H1 (cell line): ENCODE results near the gene NEK2.

ENCODE experiments used
- ATF2 ChIP-seq: IDR thresholded peaks from 2 replicates; pipeline ENCODE4 v1.6.1; 2012; ENCODE audit warnings: low read length, inconsistent platforms
- EZH2 ChIP-seq: fragments of 200-600 bp; sonication (generic); IDR thresholded peaks from 2 replicates; pipeline ENCODE4 v1.7.1; 2012; ENCODE audit warnings: low read depth, mild to moderate bottlenecking, moderate library complexity, low read length, inconsistent platforms; ENCODE audit not compliant: severe bottlenecking
- FOSL1 ChIP-seq: IDR thresholded peaks from 2 replicates; pipeline ENCODE4 v1.6.1; 2011; ENCODE audit warnings: mild to moderate bottlenecking, low read depth, low read length, moderate library complexity; ENCODE audit not compliant: insufficient read depth
- HDAC2 ChIP-seq, 2 experiments: fragments of 300-600 bp in 1 of 2; sonication (generic) in 1 of 2; IDR thresholded peaks; 2 replicates each; pipeline ENCODE4 v1.6.1; 2011 to 2012; ENCODE audit warnings: low read depth in 2 of 2, low read length in 2 of 2, mild to moderate bottlenecking in 2 of 2, moderate library complexity in 2 of 2, borderline replicate concordance in 1 of 2, inconsistent platforms in 1 of 2
- MAX ChIP-seq: IDR thresholded peaks from 2 replicates; pipeline ENCODE4 v1.6.1; 2012; ENCODE audit warnings: inconsistent platforms
- POLR2A ChIP-seq, 2 experiments: IDR thresholded peaks; 1 replicate in 1 of 2; 2 replicates in 1 of 2; pipeline ENCODE4 v1.6.1; 2011; ENCODE audit warnings: low read depth in 2 of 2, low read length in 2 of 2, mild to moderate bottlenecking in 2 of 2; ENCODE audit errors: control extremely low read depth in 1 of 2
- POLR2AphosphoS5 ChIP-seq: IDR thresholded peaks from 2 replicates; pipeline ENCODE4 v1.6.1; 2011; ENCODE audit warnings: low read depth, low read length
- USF2 ChIP-seq: IDR thresholded peaks from 2 replicates; pipeline ENCODE4 v1.6.1; 2011; ENCODE audit warnings: low read length, improper control_type of control experiment
- TF ChIP-seq, protein P1 (sequence below), 3 experiments: IDR thresholded peaks; 1 replicate in 2 of 3; 2 replicates in 1 of 3; pipeline versions ENCODE4 v1.5.1 to v1.6.1; 2011; ENCODE audit warnings: low read length in 3 of 3, mild to moderate bottlenecking in 3 of 3, inconsistent platforms in 2 of 3, low read depth in 1 of 3, moderate library complexity in 1 of 3; ENCODE audit not compliant: insufficient read depth in 1 of 3; ENCODE audit errors: control extremely low read depth in 1 of 3

DNA sequence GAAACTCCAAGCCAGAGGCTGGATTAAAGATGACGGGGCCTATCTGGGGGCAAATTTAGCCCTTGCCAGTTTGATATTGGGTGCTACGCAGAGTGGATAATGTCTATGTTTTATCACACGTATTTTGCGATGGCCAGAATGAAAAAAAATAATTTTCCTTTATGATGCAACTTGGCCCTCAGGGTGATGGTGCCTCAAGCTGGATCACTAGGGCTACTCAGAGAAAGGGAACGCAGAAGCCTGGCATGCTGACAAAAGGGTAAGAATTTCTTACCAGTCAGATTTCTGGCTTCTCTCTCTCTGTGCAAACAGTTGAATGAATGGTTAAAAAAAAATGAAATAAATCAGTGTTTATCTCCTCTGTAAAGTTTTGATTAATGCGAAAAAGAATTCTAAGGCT lies 32.6 kb upstream of the NEK2 start:
- TF ChIP-seq, protein P1, sequence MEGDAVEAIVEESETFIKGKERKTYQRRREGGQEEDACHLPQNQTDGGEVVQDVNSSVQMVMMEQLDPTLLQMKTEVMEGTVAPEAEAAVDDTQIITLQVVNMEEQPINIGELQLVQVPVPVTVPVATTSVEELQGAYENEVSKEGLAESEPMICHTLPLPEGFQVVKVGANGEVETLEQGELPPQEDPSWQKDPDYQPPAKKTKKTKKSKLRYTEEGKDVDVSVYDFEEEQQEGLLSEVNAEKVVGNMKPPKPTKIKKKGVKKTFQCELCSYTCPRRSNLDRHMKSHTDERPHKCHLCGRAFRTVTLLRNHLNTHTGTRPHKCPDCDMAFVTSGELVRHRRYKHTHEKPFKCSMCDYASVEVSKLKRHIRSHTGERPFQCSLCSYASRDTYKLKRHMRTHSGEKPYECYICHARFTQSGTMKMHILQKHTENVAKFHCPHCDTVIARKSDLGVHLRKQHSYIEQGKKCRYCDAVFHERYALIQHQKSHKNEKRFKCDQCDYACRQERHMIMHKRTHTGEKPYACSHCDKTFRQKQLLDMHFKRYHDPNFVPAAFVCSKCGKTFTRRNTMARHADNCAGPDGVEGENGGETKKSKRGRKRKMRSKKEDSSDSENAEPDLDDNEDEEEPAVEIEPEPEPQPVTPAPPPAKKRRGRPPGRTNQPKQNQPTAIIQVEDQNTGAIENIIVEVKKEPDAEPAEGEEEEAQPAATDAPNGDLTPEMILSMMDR (IDR thresholded peaks at IDR 0.05; ENCODE audit: control extremely low read depth in 1 of 3, insufficient read depth in 1 of 3, low read depth in 1 of 3, low read length in 3 of 3) = no peak
- TF ChIP-seq FOSL1 (no peak), EZH2 (no peak), USF2 (no peak), MAX (no peak), ATF2 (no peak), HDAC2 (IDR thresholded peaks at IDR 0.05; ENCODE audit: borderline replicate concordance in 1 of 2, low read depth in 2 of 2, low read length in 2 of 2) (no peak), POLR2A (IDR thresholded peaks at IDR 0.05; ENCODE audit: control extremely low read depth in 1 of 2, low read depth in 2 of 2, low read length in 2 of 2) (no peak), POLR2AphosphoS5 (no peak)
